DOHH2 (cell line): ENCODE data around the gene ARHGEF7.

ENCODE experiments used
- H3F3A ChIP-seq: fragments of 200-600 bp; sonication (generic), shearing (Covaris generic); 2 replicates; pipeline ENCODE4 v1.6.0; 2016; ENCODE audit warnings: antibody characterized with exemption, mild to moderate bottlenecking; ENCODE audit not compliant: control insufficient read depth, insufficient read depth
- H3K27ac ChIP-seq: fragments of 200-600 bp; sonication (generic); 2 replicates; pipeline ENCODE4 v1.5.1; 2014; ENCODE audit warnings: low read depth, mild to moderate bottlenecking, low read length, moderate library complexity
- H3K27me3 ChIP-seq: fragments of 200-600 bp; sonication (generic); 2 replicates; pipeline ENCODE4 v1.6.1; 2014; ENCODE audit warnings: mild to moderate bottlenecking, low read length, mixed read lengths; ENCODE audit not compliant: control insufficient read depth
- H3K36me3 ChIP-seq: fragments of 200-600 bp; sonication (generic); 2 replicates; pipeline ENCODE4 v1.6.1; 2014; ENCODE audit warnings: mild to moderate bottlenecking, low read length, moderate library complexity, mixed read lengths; ENCODE audit not compliant: control insufficient read depth
- H3K4me1 ChIP-seq: fragments of 200-600 bp; sonication (generic); 2 replicates; pipeline ENCODE4 v1.6.1; 2014; ENCODE audit warnings: mild to moderate bottlenecking, low read length, mixed read lengths; ENCODE audit not compliant: control insufficient read depth
- H3K4me2 ChIP-seq: fragments of 200-600 bp; sonication (generic); 2 replicates; pipeline ENCODE4 v1.6.0; 2014; ENCODE audit warnings: mild to moderate bottlenecking, low read length, moderate library complexity
- H3K4me3 ChIP-seq: fragments of 200-600 bp; sonication (generic); 2 replicates; pipeline ENCODE4 v1.5.1; 2014; ENCODE audit warnings: mild to moderate bottlenecking, low read length, mixed read lengths
- H3K79me2 ChIP-seq: fragments of 200-600 bp; sonication (generic); 2 replicates; pipeline ENCODE4 v1.6.1; 2014; ENCODE audit warnings: mild to moderate bottlenecking, low read length, mixed read lengths; ENCODE audit not compliant: control insufficient read depth
- H3K9me2 ChIP-seq: fragments of 200-600 bp; sonication (generic); replicated peaks from 2 replicates; pipeline ENCODE4 v1.6.1; 2014; ENCODE audit warnings: mild to moderate bottlenecking, low read length, mixed read lengths; ENCODE audit not compliant: control insufficient read depth
- H3K9me3 ChIP-seq: fragments of 200-600 bp; sonication (generic); 2 replicates; pipeline ENCODE4 v1.6.1; 2014; ENCODE audit warnings: antibody characterized with exemption, low read length, mixed read lengths; ENCODE audit not compliant: control insufficient read depth, insufficient read depth
- H4K20me1 ChIP-seq: fragments of 200-600 bp; sonication (generic); 2 replicates; pipeline ENCODE4 v1.6.0; 2014; ENCODE audit warnings: low read depth, mild to moderate bottlenecking, antibody characterized with exemption, low read length, moderate library complexity; ENCODE audit not compliant: control insufficient read depth, insufficient read depth
- CTCF ChIP-seq: fragments of 200-600 bp; sonication (generic); IDR thresholded peaks from one replicate; pipeline ENCODE4 v1.5.1; 2014; ENCODE audit warnings: antibody characterized with exemption, mild to moderate bottlenecking, low read depth, low read length; ENCODE audit not compliant: poor library complexity, severe bottlenecking
- EZH2phosphoT487 ChIP-seq: fragments of 200-600 bp; sonication (generic); IDR thresholded peaks from 2 replicates; pipeline ENCODE4 v1.6.1; 2017; ENCODE audit warnings: borderline replicate concordance, mild to moderate bottlenecking, antibody characterized with exemption, low read length, moderate library complexity, mixed read lengths

The ARHGEF7 gene

GRCh38 chr13:111209613-111210012 lies 94.5 kb downstream of the ARHGEF7 start:
- TF ChIP-seq CTCF (no peak), EZH2phosphoT487 (no peak)
- Histone ChIP-seq H3K79me2 (peaks cover 99% of the 10 kb centered on the region), H4K20me1 (peaks cover 59% of the 10 kb centered on the region), H3K4me3 (no peak overlapping the region), H3K27me3 (no peaks in the 10 kb centered on the region), H3F3A (0 out of 2 replicates have a peak, but pooled peaks cover 2% of the 10 kb centered on the region), H3K9me3 (no peaks in the 10 kb centered on the region), H3K36me3 (peaks cover 93% of the 10 kb centered on the region), H3K27ac (no peak overlapping the region), H3K4me1 (peaks cover 86% of the 10 kb centered on the region), H3K9me2 (no peaks in the 10 kb centered on the region), H3K4me2 (no peak overlapping the region)

GRCh38 chr13:111210091-111210490 lies 95.0 kb downstream of the ARHGEF7 start:
- Histone ChIP-seq H3F3A (0 out of 2 replicates have a peak, but pooled peaks cover 2% of the 10 kb centered on the region), H4K20me1 (peaks cover 61% of the 10 kb centered on the region), H3K4me1 (peaks cover 86% of the 10 kb centered on the region), H3K79me2 (peaks cover 99% of the 10 kb centered on the region), H3K36me3 (peaks cover 93% of the 10 kb centered on the region), H3K27me3 (no peaks in the 10 kb centered on the region), H3K27ac (no peak overlapping the region), H3K9me3 (no peaks in the 10 kb centered on the region), H3K9me2 (no peaks in the 10 kb centered on the region), H3K4me3 (no peak overlapping the region), H3K4me2 (no peak overlapping the region)
- TF ChIP-seq CTCF (no peak), EZH2phosphoT487 (no peak)

- Histone ChIP-seq H3K9me3 (no peaks in the 10 kb centered on the region), H3K9me2 (no peaks in the 10 kb centered on the region), H3K27ac (no peak overlapping the region), H3K27me3 (no peaks in the 10 kb centered on the region), H3K36me3 (peaks cover 90% of the 10 kb centered on the region), H3F3A (0 out of 2 replicates have a peak, but pooled peaks cover 2% of the 10 kb centered on the region), H3K4me1 (peaks cover 86% of the 10 kb centered on the region), H4K20me1 (peaks cover 60% of the 10 kb centered on the region), H3K79me2 (peaks cover 99% of the 10 kb centered on the region), H3K4me3 (no peak overlapping the region), H3K4me2 (no peak overlapping the region)
- TF ChIP-seq CTCF (no peak), EZH2phosphoT487 (no peak)
Measured at GRCh38 chr13:111210544-111211469, 95.7 kb downstream of the ARHGEF7 start.
